IMR-90 (cell line): ENCODE data around the gene CAST. TPM values are rescaled to one million over a fixed set of nuclear protein-coding genes. Genes with fewer than 3 reads are reported as not detected.

Experiments used
- ATAC-seq: fragments of 200-7000 bp; cut with Tn5 transposase; 2 replicates; pipeline ENCODE4 v1.9.1; 2020; ENCODE audit warnings: low read depth, mild to moderate bottlenecking, moderate library complexity
- BruUV-seq: library from RNA; stranded (reverse); fragments of 400-500 nt; replicated peaks from 2 replicates; lab custom pipeline; 2021; lab: Mats Ljungman, UMichigan
- CTCF ChIA-PET: fragments of 300-600 bp; formaldehyde crosslinking; extraction: SDS; loops from one replicate; lab custom pipeline; 2021; ENCODE audit warnings: antibody characterized with exemption; lab: Yijun Ruan, JAX
- POLR2A ChIA-PET: fragments of 300-600 bp; sonication (Branson Sonifier 250); formaldehyde crosslinking; loops from one replicate; lab custom pipeline; 2022; ENCODE audit warnings: antibody characterized with exemption; ENCODE audit not compliant: unreplicated experiment; lab: Charles Lee
- DNase-seq: peaks from one replicate; pipeline ENCODE4 v3.0.0; 2013
- H2AFZ ChIP-seq: replicated peaks from 2 replicates; pipeline ENCODE3; 2013; ENCODE audit warnings: low read length, mild to moderate bottlenecking; ENCODE audit not compliant: poor library complexity
- H2AK5ac ChIP-seq: 2 replicates; pipeline ENCODE4 v1.6.1; 2013; ENCODE audit warnings: low read depth, low read length, inconsistent platforms
- H2AK9ac ChIP-seq: replicated peaks from 2 replicates; pipeline ENCODE3; 2013; ENCODE audit warnings: mild to moderate bottlenecking, low read depth, low read length, moderate library complexity; ENCODE audit not compliant: poor library complexity
- H2BK120ac ChIP-seq: 2 replicates; pipeline ENCODE4 v1.6.1; 2013; ENCODE audit warnings: low read depth, low read length, inconsistent platforms
- H2BK15ac ChIP-seq: 3 replicates; pipeline ENCODE4 v1.6.1; 2013; ENCODE audit warnings: low read depth, low read length, inconsistent platforms
- H2BK20ac ChIP-seq: 2 replicates; pipeline ENCODE4 v1.6.1; 2013; ENCODE audit warnings: low read depth, mild to moderate bottlenecking, inconsistent platforms, low read length, moderate library complexity
- H2BK5ac ChIP-seq: 2 replicates; pipeline ENCODE4 v1.6.1; 2013; ENCODE audit warnings: mild to moderate bottlenecking, low read depth, low read length, inconsistent platforms; ENCODE audit not compliant: poor library complexity, severe bottlenecking
- H3K14ac ChIP-seq: replicated peaks from 2 replicates; pipeline ENCODE4 v1.6.1; 2013; ENCODE audit warnings: low read depth, low read length, inconsistent platforms
- H3K18ac ChIP-seq: 2 replicates; pipeline ENCODE4 v1.6.1; 2013; ENCODE audit warnings: low read depth, low read length, control low read depth
- H3K23ac ChIP-seq: 2 replicates; pipeline ENCODE4 v1.6.1; 2013; ENCODE audit warnings: low read depth, low read length, inconsistent platforms
- H3K27ac ChIP-seq: 2 replicates; pipeline ENCODE4 v1.5.1; 2013; ENCODE audit warnings: mild to moderate bottlenecking, control low read depth, low read length; ENCODE audit not compliant: insufficient read depth
- H3K27me3 ChIP-seq: 2 replicates; pipeline ENCODE4 v1.6.1; 2013; ENCODE audit warnings: low read length; ENCODE audit not compliant: control insufficient read depth, insufficient read depth
- H3K36me3 ChIP-seq: 2 replicates; pipeline ENCODE4 v1.6.1; 2013; ENCODE audit warnings: low read length, mixed read lengths; ENCODE audit not compliant: control insufficient read depth, insufficient read depth
- H3K4ac ChIP-seq: 2 replicates; pipeline ENCODE4 v1.6.1; 2013; ENCODE audit warnings: low read depth, low read length, inconsistent platforms
- H3K4me1 ChIP-seq: 2 replicates; pipeline ENCODE4 v1.6.1; 2013; ENCODE audit warnings: low read length, mixed read lengths; ENCODE audit not compliant: control insufficient read depth, insufficient read depth
- H3K4me2 ChIP-seq: 2 replicates; pipeline ENCODE4 v1.6.1; 2013; ENCODE audit warnings: low read depth, mild to moderate bottlenecking, control low read depth, low read length, moderate library complexity
- H3K4me3 ChIP-seq: 2 replicates; pipeline ENCODE4 v1.5.1; 2013; ENCODE audit warnings: low read depth, mild to moderate bottlenecking, control low read depth, low read length, moderate library complexity; ENCODE audit not compliant: insufficient read depth
- H3K56ac ChIP-seq: 2 replicates; pipeline ENCODE4 v1.6.1; 2013; ENCODE audit warnings: low read length, inconsistent platforms; ENCODE audit not compliant: insufficient read depth; ENCODE audit errors: extremely low read depth
- H3K79me1 ChIP-seq, 2 experiments: 2 replicates each; pipeline ENCODE4 v1.6.1; 2013; ENCODE audit warnings: low read length in 2 of 2, inconsistent platforms in 1 of 2, low read depth in 1 of 2
- H3K9ac ChIP-seq: 2 replicates; pipeline ENCODE4 v1.6.1; 2013; ENCODE audit warnings: low read depth, low read length, control low read depth
- H3K9me1 ChIP-seq: 2 replicates; pipeline ENCODE4 v1.6.1; 2013; ENCODE audit warnings: low read length, inconsistent platforms; ENCODE audit not compliant: insufficient read depth
- H3K9me3 ChIP-seq: 2 replicates; pipeline ENCODE4 v1.6.1; 2013; ENCODE audit warnings: low read length; ENCODE audit not compliant: control insufficient read depth, insufficient read depth
- H4K20me1 ChIP-seq: 2 replicates; pipeline ENCODE4 v1.6.1; 2013; ENCODE audit warnings: low read length, inconsistent platforms; ENCODE audit not compliant: insufficient read depth
- H4K5ac ChIP-seq: 2 replicates; pipeline ENCODE4 v1.6.1; 2013; ENCODE audit warnings: mild to moderate bottlenecking, low read depth, low read length, control low read depth
- H4K8ac ChIP-seq, 2 experiments: 2 replicates each; pipeline ENCODE4 v1.6.1; 2013; ENCODE audit warnings: low read depth in 2 of 2, low read length in 2 of 2, control low read depth in 1 of 2, inconsistent platforms in 1 of 2
- H4K91ac ChIP-seq: 2 replicates; pipeline ENCODE4 v1.6.1; 2013; ENCODE audit warnings: low read depth, low read length, inconsistent platforms; ENCODE audit not compliant: insufficient read depth
- BHLHE40 ChIP-seq: fragments of 150-350 bp; IDR thresholded peaks from 2 replicates; pipeline ENCODE4 v1.6.1; 2016; ENCODE audit warnings: mild to moderate bottlenecking, low read depth, low read length
- CEBPB ChIP-seq: IDR thresholded peaks from 2 replicates; pipeline ENCODE4 v1.6.1; 2012; ENCODE audit warnings: low read depth, low read length, improper control_type of control experiment
- CHD1 ChIP-seq: IDR thresholded peaks from 2 replicates; pipeline ENCODE4 v1.6.1; 2012; ENCODE audit warnings: low read depth, low read length, improper control_type of control experiment
- CTCF ChIP-seq: conservative IDR thresholded peaks from 2 replicates; pipeline ENCODE4 v1.5.1; 2012; ENCODE audit warnings: mild to moderate bottlenecking, low read depth, low read length, improper control_type of control experiment
- ELK1 ChIP-seq: fragments of 150-350 bp; IDR thresholded peaks from 2 replicates; pipeline ENCODE4 v1.6.1; 2016; ENCODE audit warnings: low read depth, mild to moderate bottlenecking, low read length, moderate library complexity, borderline replicate concordance
- FOS ChIP-seq: fragments of 150-350 bp; IDR thresholded peaks from 2 replicates; pipeline ENCODE4 v1.6.1; 2016; ENCODE audit warnings: low read depth, low read length
- MAFK ChIP-seq: IDR thresholded peaks from 2 replicates; pipeline ENCODE4 v1.6.1; 2012; ENCODE audit warnings: low read depth, low read length, improper control_type of control experiment
- MAZ ChIP-seq: IDR thresholded peaks from 2 replicates; pipeline ENCODE4 v1.6.1; 2012; ENCODE audit warnings: low read depth, mild to moderate bottlenecking, low read length, improper control_type of control experiment, moderate library complexity, borderline replicate concordance
- MXI1 ChIP-seq: IDR thresholded peaks from 2 replicates; pipeline ENCODE4 v1.6.1; 2012; ENCODE audit warnings: low read depth, mild to moderate bottlenecking, low read length, moderate library complexity, borderline replicate concordance
- NFE2L2 ChIP-seq: fragments of 150-350 bp; IDR thresholded peaks from 2 replicates; pipeline ENCODE4 v1.6.1; 2016; ENCODE audit warnings: low read depth, mild to moderate bottlenecking, low read length
- POLR2A ChIP-seq: IDR thresholded peaks from 2 replicates; pipeline ENCODE4 v1.6.1; 2012; ENCODE audit warnings: mild to moderate bottlenecking, low read depth, low read length
- RAD21 ChIP-seq: IDR thresholded peaks from 2 replicates; pipeline ENCODE4 v1.6.1; 2012; ENCODE audit warnings: low read length, improper control_type of control experiment
- RCOR1 ChIP-seq: IDR thresholded peaks from 2 replicates; pipeline ENCODE4 v1.6.1; 2012; ENCODE audit warnings: mild to moderate bottlenecking, low read length, improper control_type of control experiment; ENCODE audit not compliant: insufficient replicate concordance
- RFX5 ChIP-seq: IDR thresholded peaks from 2 replicates; pipeline ENCODE4 v1.8.0; 2012; ENCODE audit warnings: low read depth, mild to moderate bottlenecking, low read length, moderate library complexity
- SMC3 ChIP-seq: fragments of 150-350 bp; IDR thresholded peaks from 2 replicates; pipeline ENCODE4 v1.6.1; 2016; ENCODE audit warnings: low read depth, mild to moderate bottlenecking, antibody characterized with exemption, low read length, moderate library complexity
- USF2 ChIP-seq: fragments of 150-350 bp; IDR thresholded peaks from 2 replicates; pipeline ENCODE4 v1.6.1; 2017; ENCODE audit warnings: mild to moderate bottlenecking, antibody characterized with exemption, low read length, low read depth
- WGBS, 2 experiments: methylation state at CpG; one replicate each; pipeline versions ENCODE4 v1.1.5 to v1.1.7; 2013; ENCODE audit warnings: missing lambda C conversion rate in 2 of 2; ENCODE audit not compliant: insufficient read length in 1 of 2; ENCODE audit errors: extremely low coverage in 2 of 2; 5-methylcytosine and 5-hydroxymethylcytosine counted together
- dilution Hi-C: fragments of 300-500 bp; cut with HindIII; formaldehyde crosslinking; loops from one replicate; pipeline ENCODE4 v1.14.3; 2018; ENCODE audit warnings: low sequenced_read_pairs; ENCODE audit not compliant: unreplicated experiment
- in situ Hi-C: fragments of 300-500 bp; cut with MboI; formaldehyde crosslinking; loops from 3 replicates; pipeline ENCODE4 v1.14.3; 2019; ENCODE audit warnings: low sequenced_read_pairs, inconsistent platforms, mixed read lengths
- intact Hi-C: fragments of 100-400 bp; cut with micrococcal nuclease; formaldehyde crosslinking; loops from 2 replicates; pipeline ENCODE4 v1.10.0; 2022
- polyA plus RNA-seq, 3 experiments: library from polyadenylated mRNA; depleted of rRNA; stranded (reverse); fragments of >200 nt; gene quantifications; 2 replicates each; pipeline ENCODE4 v1.2.3, GENCODE V29; 2012; ENCODE audit warnings: low replicate concordance in 1 of 3
- total RNA-seq: library from RNA; depleted of rRNA; stranded (reverse); fragments of >200 nt; gene quantifications from 2 replicates; pipeline ENCODE4 v1.2.3, GENCODE V29; 2012

Gene CAST
- total and polyA plus RNA-seq, 2 of the 4 experiments (the other 2 are of a cell fraction) = 91.3 to 128 TPM

GRCh38 chr5:96636046-96636445 is 26.1 kb upstream of the CAST start:
- POLR2A ChIA-PET = no interaction called here
- in situ Hi-C loops = no loop called here
- no peak for TF ChIP-seq CTCF
- no peak for TF ChIP-seq USF2
- TF ChIP-seq FOS = no peak
- no peak for TF ChIP-seq BHLHE40
- TF ChIP-seq MAZ = no peak
- no peak for TF ChIP-seq RFX5
- no peak for TF ChIP-seq MAFK
- no peak for TF ChIP-seq CEBPB
- no peak for TF ChIP-seq RCOR1
- no peak for TF ChIP-seq MXI1
- TF ChIP-seq ELK1 = no peak
- no peak for TF ChIP-seq SMC3
- TF ChIP-seq CHD1 = no peak
- no peak for TF ChIP-seq NFE2L2
- TF ChIP-seq POLR2A = no peak
- TF ChIP-seq RAD21 = no peak

More at GRCh38 chr5:96636046-96636445, 26.1 kb upstream of the CAST start:
- Histone ChIP-seq H3K9me3 (no peaks in the 10 kb centered on the region), H4K20me1 (no peaks in the 10 kb centered on the region), H3K27ac (no peak overlapping the region), H3K9ac (no peak overlapping the region), H3K23ac (no peak overlapping the region), H3K27me3 (no peaks in the 10 kb centered on the region), H2AK9ac (no peak overlapping the region), H2BK15ac (no peak overlapping the region), H3K4ac (no peak overlapping the region), H3K36me3 (no peaks in the 10 kb centered on the region), H3K4me1 (peaks cover 10% of the 10 kb centered on the region), H3K56ac (no peak overlapping the region), H2BK120ac (no peak overlapping the region), H2BK5ac (no peak overlapping the region), H2AK5ac (no peak overlapping the region), H3K18ac (no peak overlapping the region), H3K4me2 (no peak overlapping the region), H4K91ac (no peak overlapping the region), H3K79me1 (no peaks in the 10 kb centered on the region), H4K5ac (no peak overlapping the region), H3K9me1 (no peaks in the 10 kb centered on the region), H4K8ac (no peak overlapping the region), H3K14ac (no peak overlapping the region), H2BK20ac (no peak overlapping the region), H2AFZ (no peak overlapping the region), H3K4me3 (no peak overlapping the region)
- no CpG with 5 or more reads among the region's 1 CpG for WGBS, 2 experiments
- intact Hi-C loops (no loop called here), dilution Hi-C loops (no loop called here)
- CTCF ChIA-PET = no interaction called here
- BruUV-seq = no TSS peak
- ATAC-seq (no peak), DNase-seq (no peak)
